GM21723 (cell line): Measurements from ENCODE around the gene EGR2.
"Not testable (repeated sequence)": the region's sequence is repeated elsewhere in the genome, so short reads cannot be mapped to it uniquely, and the experiment has no call there.

Experiments used
- ATAC-seq: cut with Tn5 transposase; IDR thresholded peaks from one replicate; pipeline ENCODE4 v1.9.1; 2021; ENCODE audit warnings: mild to moderate bottlenecking, moderate library complexity; ENCODE audit not compliant: unreplicated experiment

Gene EGR2

DNA sequence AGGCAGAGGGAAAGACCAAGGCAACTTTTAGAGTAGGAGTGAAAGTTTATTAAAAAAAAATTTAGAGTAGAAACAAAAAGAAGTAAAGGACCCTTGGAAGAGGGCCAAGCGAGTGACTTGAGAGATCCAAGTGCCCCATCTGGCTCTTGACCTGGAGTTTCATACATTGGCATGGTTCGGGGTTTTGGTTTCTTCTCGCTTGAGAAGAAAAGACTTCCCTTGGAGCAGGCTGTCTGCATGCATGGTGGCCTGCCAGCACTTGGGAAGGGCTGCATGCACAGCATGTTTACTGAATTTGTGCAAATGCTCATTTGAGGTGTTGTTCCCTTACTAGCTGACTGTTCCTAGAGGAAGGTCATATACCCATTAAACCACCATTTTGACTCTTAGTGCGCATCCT, 20.4 kb downstream of the EGR2 start:
- no peak for ATAC-seq

DNA sequence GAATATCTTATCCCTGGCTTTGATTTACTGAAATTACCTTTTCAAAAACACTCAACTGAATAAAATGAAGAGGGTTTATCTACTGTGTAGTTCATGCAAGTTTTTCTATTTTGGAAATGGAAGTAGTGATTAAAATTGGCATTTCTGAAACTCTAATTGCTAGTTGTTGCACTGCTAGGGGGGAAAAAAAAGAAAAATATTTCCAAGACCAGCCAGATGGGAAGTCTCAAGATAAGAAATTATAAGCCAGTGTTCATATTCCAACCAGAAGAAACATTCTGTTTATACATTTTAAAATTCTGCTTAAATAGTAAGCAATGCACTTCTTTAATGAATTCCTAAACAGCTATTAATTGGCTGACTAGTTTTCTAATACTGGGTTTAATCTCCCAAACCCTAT, 21.1 kb downstream of the EGR2 start:
- no peak for ATAC-seq

DNA sequence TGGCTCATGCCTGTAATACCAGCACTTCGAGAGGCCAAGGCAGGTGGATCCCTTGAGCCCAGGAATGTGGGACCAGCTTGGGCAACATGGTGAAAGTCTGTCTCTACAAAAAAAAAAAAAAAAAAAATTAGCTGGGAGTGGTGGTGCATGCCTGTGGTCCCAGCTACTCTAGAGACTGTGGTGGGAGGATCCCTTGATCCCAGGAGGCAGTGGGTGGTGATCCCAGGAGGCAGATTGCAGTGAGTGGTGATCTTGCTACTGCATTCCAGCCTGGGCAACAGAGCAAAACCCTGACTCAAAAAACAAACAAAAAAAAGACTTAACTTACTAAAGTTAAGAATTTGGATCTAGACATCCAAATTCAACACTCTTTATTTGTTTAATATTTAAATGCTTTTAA, 21.9 kb downstream of the EGR2 start:
- ATAC-seq = no peak

GRCh38 chr10:62792261-62792660, 23.9 kb downstream of the EGR2 start:
- no peak for ATAC-seq

DNA sequence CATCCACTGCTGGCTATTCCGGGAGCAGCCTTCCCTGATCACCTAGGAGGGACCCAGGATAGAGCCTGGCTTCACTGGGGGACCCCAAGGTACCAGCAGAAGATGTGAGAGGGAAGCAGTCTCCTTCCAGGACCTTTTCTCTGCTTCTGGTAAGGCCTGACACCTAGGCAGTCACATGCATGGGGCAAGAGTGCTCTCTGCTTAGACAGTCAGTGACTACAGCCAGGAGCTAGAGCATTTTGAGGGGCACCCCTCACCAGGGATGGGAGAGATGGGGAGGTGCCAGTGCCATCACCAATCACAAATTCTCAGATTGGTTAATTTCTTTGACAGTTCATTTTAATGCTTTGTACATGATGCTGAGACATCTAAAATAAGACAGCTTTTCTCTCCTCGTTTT, 25.6 kb downstream of the EGR2 start:
- ATAC-seq = no peak

GRCh38 chr10:62790019-62790555, 26.1 kb downstream of the EGR2 start:
- ATAC-seq = no peak

DNA sequence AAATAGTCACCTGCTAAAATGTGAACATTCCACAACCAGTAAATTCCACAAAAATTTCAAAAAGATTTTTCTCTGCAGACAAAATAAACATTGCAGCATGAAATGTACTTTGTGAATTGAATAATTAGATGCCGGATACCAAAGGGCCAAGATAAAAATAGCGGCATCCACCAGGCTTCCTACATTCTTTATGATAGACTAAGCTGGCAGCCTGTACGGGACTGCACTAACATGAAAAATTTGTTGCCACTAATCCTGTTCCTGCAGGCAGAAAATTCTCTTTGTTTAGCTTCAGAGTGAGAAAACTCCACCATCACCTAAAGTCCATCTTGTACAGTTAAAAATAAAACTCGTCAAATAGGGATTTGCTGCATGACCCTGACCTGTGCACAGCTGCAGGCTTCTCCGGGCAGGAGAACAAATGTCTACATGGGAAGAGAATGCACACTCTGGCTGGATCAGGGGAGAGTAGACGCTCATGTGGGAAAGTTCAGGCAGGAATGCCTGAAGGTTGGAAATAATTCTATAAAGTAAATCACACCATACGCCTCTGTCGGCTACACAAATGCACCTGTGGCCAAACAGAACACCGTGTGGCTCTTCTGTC, 27.2 kb downstream of the EGR2 start:
- ATAC-seq = no peak

- not testable (repeated sequence) for ATAC-seq
Observed at GRCh38 chr10:62788285-62788684, 27.9 kb downstream of the EGR2 start.

GRCh38 chr10:62784537-62784936, 31.6 kb downstream of the EGR2 start:
- not testable (repeated sequence) for ATAC-seq

- ATAC-seq = peak; percentile 96
Observed at GRCh38 chr10:62779487-62780248, 36.5 kb downstream of the EGR2 start.

DNA sequence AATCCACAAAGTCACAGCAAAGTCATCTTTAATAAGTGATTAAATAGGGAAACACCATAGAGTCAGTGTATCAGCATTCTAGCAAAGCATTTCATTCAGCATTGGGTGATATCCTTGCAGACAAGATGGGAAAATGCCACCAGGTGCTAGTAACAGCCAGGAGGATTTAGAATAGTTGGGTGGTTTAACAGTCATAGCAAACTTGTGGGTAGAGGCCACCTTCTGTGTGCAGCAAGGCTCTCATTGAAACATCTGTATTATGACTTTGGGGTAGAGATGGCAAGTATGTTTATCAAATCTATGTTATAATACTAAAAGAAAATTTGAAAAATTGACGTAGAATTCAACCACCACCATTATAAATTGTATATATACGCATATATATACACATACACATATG, 38.0 kb downstream of the EGR2 start:
- ATAC-seq = peak; percentile 42

DNA sequence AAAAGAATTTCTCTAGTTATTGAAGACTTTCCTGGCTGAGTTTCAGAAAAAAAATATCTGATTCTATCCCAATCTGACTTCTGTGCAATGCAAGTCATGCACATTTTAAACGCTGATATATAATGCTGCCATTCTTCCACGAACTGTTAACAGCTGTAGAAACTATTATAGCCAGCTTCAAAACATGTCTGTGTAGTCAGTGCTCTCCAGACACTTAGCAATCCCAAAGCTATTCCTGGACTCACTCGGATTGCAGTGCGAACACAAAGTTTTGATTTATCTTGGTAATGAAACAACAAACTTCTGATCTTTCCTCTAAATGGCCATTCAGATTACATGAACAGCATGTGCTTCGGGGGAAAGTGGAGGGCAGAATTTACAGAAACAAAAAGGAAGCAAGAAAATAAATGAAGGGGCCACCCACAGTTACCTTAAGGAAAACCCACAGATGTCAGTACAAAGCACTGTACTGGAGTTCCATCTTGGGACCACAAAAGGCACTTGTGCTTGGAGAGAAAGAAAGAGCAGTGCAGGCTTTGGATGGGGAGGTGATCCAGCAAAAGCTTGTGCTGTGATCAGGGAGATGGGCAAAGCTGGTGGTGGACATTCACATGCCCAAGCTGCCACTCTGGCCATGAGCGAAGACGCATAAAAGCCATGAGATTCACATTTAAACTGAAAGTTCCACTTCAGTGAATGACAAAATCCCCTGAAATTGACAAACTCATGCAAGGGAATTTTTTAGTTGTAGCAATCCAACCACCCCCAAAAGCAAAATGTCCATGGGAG, 43.8 kb downstream of the EGR2 start:
- ATAC-seq = no peak

- ATAC-seq = peak; percentile 68
Observed at GRCh38 chr10:62769574-62770242, 46.5 kb downstream of the EGR2 start.

GRCh38 chr10:62766386-62766785, 49.8 kb downstream of the EGR2 start:
- no peak for ATAC-seq

DNA sequence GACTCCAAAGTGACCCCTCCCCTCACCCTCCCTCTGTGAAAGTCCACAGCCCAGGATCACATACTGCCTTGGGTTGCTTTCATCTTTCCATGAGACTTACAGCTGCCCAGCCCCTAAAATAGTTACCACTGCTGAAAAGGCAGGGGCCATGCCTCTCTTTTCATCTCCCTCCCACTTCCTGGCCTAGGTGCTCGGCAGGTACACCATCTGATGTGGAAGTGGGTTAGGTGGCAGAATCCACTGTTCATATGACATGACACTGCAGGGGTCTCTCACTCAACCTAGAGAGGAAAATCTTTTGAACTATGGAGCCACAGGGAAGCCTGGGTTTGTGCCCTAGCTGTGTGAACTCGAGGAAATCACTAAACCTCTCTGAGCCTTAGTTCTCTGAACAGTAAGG, 50.4 kb downstream of the EGR2 start:
- ATAC-seq = no peak

DNA sequence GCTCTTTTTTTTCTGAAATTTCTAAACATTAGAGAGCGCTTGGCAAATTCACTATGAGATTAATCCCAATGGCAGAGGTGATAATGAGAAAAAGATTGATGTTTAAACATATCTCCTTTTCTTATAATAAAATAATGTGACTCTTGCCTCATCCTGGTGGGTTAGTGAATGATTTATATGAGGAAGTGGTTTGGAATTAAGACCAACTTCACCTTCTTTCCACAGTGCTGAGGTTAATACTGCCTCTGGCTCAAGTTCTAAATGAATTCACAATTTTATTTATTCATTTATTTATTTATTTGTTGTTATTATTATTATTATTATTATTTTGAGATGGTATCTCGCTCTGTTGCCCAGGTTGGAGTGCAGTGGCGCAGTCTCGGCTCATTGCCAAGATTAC, 52.2 kb downstream of the EGR2 start:
- no peak for ATAC-seq

DNA sequence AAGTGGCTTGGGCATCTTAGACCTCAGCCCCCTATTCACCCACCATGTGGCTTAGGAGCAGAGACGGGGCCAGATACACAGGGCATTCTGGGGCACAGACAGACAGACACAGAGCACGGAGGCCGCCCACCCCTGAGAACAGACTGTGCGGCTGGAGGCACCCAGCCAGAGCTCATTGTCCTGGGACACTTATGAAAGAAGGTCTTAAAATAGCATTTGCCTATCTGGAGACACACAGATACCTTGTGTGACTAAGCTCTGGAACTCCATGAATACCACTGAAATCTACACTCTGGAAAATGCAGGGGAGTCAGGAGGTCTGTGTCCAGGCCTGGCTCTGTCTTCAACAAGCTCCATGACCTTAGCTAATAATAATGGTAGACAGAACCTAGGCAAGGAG, 53.0 kb downstream of the EGR2 start:
- no peak for ATAC-seq
